ENCODE data around the gene ADGRV1.
"Not testable (repeated sequence)": the region's sequence is repeated elsewhere in the genome, so short reads cannot be mapped to it uniquely, and the experiment has no call there.

The ADGRV1 gene

GRCh38 chr5:91007780-91008402 is 449.3 kb downstream of the ADGRV1 start:
- no peak for DNase-seq

DNA sequence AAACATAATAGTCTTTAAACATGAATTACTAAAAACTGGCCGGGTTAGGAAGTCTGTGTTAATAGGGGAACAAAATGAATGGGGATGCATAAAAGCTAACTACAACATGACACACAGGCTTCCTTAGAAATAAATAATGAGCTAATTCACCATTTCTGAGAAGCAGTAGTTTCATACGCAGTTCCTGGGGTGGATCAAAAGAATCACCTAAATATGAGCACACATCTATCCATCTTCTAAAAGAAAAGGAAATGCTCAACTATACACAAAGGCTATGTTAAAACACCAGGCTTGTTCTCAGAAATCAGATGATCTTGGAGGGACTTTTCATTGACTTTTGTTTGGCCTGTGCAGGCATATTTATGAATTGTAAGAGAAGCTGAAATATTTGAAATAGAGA is 451.5 kb downstream of the ADGRV1 start:
- no peak for DNase-seq

DNA sequence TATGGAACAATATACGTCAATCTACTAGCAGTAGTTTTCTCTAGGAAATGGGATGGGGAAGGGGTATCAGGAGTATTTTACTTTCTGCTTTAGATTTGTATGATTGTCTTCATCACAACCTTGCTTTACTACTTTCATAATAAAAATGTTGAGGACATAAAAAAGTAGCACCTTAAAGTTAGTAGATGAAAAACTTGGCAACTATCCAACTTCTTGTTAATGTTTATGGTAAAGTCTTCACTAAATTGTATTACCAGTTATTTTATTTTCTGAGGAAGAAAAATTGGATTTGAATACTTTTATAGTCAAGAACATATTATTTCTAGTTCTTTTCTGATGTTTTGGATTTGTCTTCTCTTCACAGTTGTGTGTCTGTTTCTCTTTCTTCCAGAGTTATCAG is 452.4 kb downstream of the ADGRV1 start:
- no peak for DNase-seq

DNA sequence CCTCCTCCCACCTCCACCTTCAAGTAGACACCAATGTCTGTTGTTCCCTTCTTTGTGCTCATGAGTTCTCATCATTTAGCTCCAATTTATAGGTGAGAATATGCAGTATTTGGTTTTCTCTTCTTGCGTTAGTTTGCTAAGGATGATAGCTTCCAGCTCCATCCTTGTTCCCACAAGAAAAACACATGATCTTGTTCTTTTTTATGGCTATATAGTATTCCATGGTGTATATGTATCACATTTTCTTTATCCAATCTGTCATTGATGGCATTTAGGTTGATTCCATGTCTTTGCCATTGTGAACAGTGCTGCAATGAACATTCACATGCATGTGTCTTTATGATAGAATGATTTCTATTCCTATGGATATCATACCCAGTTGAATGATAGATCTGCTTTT is 454.3 kb downstream of the ADGRV1 start:
- DNase-seq = not testable (repeated sequence)

- DNase-seq = no peak
These were observed 457.7 kb downstream of the ADGRV1 start for GRCh38 chr5:91016322-91016721.

DNA sequence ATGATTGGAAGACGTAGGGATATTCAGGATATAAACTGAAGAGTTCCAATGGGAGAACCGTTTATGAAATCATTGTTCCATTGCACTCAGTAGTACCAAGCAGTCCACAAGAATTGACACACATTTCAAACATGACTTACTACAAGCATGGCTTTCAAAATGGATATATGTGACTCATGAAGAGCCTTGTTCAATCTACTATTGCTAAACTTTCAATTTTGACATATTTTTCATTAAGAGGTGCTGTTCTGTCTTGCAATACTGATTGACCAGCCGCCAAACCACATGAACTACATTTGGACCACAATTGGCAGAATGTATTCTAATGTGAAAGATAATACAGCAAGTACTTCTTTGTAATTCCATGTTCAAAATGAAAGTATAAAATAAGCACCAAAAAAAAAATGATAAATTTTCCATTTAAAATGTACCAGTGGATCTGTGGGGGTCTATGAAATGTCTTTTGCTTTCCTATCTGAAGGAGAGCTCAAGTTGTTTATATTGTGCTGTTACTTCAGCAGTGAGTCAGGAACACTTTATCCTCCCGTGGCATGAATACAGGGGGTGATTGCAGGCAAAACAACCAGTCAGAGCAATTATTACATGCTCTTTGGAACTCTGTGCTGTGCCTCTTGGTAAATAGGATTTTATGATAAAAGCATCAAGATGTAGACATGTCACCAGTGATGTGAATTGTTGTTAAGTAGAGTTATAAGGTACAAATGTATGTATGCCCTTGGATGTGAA is 458.5 kb downstream of the ADGRV1 start:
- DNase-seq = no peak

GRCh38 chr5:91018200-91018599 is 459.6 kb downstream of the ADGRV1 start:
- DNase-seq = no peak

- DNase-seq = no peak
These were observed 460.2 kb downstream of the ADGRV1 start for GRCh38 chr5:91018712-91019371.

GRCh38 chr5:91020065-91020800 is 461.6 kb downstream of the ADGRV1 start:
- DNase-seq = no peak

GRCh38 chr5:91022518-91022917 is 463.9 kb downstream of the ADGRV1 start:
- peak; percentile 30 for DNase-seq

GRCh38 chr5:91024206-91024605 is 465.6 kb downstream of the ADGRV1 start:
- DNase-seq = no peak

- no peak for DNase-seq
These were observed 466.1 kb downstream of the ADGRV1 start for GRCh38 chr5:91024727-91025126.

GRCh38 chr5:91025449-91025848 is 466.9 kb downstream of the ADGRV1 start:
- no peak for DNase-seq

GRCh38 chr5:91025956-91026355 is 467.4 kb downstream of the ADGRV1 start:
- no peak for DNase-seq

DNA sequence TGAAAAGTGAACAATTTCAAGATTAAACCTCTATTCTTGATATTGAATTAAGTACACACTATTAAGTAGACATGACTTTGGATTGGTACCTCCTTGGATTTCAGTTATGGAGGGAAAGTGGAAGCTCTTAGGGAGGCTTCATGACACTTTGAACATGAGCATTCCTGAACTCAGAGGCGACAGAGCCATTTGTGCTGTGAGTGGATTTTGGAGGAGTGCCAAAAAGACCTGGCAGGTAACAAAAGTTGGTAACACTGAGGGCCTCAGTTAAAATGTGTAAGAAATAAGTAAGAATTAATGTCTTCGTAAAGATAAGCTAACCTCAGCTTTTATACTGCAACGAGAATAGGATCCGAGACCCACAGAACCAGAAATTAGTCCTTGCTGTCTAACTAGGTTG is 467.9 kb downstream of the ADGRV1 start:
- no peak for DNase-seq

GRCh38 chr5:91027405-91028139 is 469.0 kb downstream of the ADGRV1 start:
- DNase-seq = no peak

DNA sequence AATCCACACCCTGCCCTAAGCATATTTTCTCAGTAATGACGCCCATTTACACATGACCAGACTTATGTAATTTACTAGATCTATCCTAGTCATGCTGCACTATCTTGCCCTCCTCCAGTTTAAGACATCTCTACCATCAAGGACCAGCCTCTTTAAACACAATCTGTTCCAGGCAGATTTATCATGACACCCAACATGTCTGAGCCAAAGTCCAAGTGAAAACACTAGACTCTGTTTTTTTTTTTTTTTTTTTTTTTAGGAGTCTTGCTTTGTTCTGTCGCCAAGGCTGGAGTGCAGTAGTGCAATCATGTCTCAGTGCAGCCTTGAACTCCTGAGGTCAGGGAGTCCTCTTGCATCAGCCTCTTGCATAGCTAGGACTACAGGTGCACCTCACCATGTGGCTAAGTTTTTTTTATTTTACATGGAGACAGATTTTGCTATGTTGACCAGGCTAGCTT is 469.9 kb downstream of the ADGRV1 start:
- peak; percentile 7 for DNase-seq

GRCh38 chr5:91030521-91031401 is 472.2 kb downstream of the ADGRV1 start:
- no peak for DNase-seq

- DNase-seq = no peak
These were observed 472.8 kb downstream of the ADGRV1 start for GRCh38 chr5:91031402-91031752.

DNA sequence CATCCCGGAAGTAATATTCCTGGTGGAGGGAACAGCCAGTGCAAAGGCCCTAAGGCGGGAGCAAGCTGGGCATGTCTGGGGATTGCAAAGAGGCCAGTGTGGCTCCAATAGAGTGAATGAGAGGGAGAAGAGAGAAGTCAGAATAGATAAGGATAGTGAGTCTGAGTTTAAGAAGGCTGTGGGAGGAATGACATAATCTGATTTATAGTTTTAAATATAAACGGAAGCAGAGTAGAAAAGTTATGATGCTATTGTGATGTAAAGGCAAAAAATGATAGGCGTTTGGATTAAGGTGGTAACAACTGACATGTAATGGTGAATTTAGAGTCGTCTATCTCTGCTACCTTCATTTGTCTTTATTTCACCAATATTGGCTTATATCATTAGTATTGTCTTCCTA is 473.5 kb downstream of the ADGRV1 start:
- no peak for DNase-seq

- no peak for DNase-seq
These were observed 474.8 kb downstream of the ADGRV1 start for GRCh38 chr5:91033370-91033769.

Data from DMS79 (cell line).